Cardiac septum (tissue), 1 donor: ENCODE data around the gene CPNE4. TPM values are rescaled to one million over a fixed set of nuclear protein-coding genes. Genes with fewer than 3 reads are reported as not detected.

Source experiments
- DNase-seq: peaks from one replicate; pipeline ENCODE4 v3.0.0-alpha.2; 2020; ENCODE audit warnings: low spot score
- intact Hi-C: fragments of 100-400 bp; cut with DNase I; formaldehyde crosslinking; loops from one replicate; pipeline ENCODE4 v1.14.0; 2022
- total RNA-seq: library from RNA; stranded (reverse); fragmentation: NEBNext Ultra II Directional; extraction: Animal tissue kit (Norgen Biotek cat#: 25700); gene quantifications from one replicate; pipeline ENCODE4 v1.2.1, GENCODE V29; 2021
- donor health status: DM: no; HTN: no; CAD: no.

Gene CPNE4
- total RNA-seq, 1 donor from 2014 or later: 7.4 TPM

DNA sequence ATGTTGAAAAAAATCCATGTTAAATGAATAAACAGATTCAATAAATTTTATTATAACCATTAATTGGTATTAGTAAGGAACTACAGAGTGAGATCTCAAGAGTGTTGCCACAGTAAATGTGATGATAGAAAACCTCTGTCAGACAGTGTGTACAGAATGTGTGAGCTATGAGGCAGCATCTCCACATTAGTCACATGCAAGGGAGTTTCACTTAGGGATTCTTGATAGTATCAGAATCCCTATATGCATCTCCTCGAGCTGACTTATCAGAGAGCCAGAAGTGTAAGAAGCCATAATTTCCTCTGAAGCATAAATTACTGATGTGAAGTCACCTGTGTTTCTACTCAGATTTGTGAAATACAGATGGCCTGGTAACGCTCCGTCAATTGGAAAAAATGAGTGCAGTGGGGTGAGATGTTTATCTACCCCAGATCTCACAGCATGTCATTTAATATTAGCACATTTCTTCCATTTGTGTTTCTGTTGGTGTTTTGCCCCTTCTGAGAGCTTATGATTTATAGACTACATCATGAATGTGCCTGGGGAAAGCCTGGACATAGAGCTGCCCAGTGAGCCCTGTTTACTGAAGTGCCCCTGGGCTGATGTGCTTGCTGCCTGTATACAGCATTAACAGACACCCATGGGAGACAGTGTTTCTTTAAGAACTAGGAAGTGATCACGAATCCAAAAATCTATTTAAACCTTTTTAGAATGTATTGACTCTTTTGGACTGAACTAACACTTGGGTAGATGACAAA lies 262.4 kb downstream of the CPNE4 start:
- no peak for DNase-seq
- intact Hi-C loops: loop anchor here (10.0 kb wide), 1 partner anchor 172 kb away; no protein-coding TSS in a partner anchor

DNA sequence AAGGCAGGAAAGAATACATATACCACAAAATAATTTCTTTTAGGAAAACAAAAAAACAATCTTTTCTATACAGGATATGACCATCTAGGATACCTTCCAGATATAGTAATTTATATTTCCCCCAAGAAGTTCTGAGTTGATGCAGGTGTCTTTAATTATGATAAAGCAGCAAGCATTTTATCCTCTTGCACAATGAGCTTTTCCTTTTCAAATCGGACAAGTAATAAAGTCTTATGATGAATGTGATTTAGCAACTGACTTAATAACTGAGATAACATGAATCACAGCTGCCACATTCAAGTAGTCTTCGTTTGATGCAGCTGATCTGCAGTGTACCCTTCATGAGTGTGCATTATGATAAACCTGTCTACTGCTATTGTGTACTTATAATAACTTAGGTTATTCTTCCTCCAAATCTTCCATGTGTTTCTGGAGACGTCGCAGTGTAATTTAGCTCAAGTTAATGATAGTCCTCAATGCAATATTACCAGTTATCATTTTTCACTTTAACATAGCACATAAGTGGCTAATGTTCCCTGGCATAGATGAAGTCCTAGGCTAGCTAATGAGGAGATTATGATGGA lies 271.7 kb downstream of the CPNE4 start:
- no peak for DNase-seq

DNA sequence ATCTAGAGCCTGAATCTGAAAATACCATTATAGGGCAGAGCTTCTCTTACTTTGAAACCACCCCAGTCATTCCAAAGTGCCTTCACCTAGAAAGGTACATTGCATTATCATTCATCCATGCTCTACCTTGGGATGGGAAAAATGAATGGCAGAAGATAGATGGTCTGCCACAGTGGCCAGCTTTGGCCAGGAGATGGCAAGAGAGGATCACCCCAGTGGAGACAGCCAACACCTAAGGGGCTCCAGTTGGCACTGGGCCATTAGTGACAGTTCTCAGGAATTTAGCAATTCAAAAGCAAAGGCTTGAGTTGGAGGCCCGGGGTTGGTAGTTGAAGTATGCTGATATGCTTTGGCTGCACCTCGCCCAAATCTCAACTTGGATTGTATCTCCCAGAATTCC lies 278.4 kb downstream of the CPNE4 start:
- no peak for DNase-seq
- intact Hi-C loops: no loop called here

More for the DNA sequence above, 271.7 kb downstream of the CPNE4 start:
- intact Hi-C loops: no loop called here

DNA sequence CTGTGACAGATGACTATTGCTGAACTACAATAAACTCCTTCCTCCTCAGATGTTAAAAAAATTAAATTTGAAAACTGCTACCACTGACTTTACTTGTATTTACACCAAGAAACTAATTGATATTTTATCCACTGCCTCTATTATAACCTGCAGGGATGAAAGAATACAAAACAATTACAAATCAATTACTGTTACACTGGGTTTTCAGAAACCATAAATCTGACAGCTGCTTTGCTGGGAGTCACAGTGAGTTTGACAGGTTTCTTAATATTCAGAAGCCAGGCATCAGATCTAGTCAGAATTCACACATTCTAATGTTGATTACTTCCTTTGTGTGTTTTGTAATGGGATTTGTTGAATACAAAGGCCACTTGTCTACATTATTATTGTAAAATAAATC lies 279.4 kb downstream of the CPNE4 start:
- no peak for DNase-seq
- intact Hi-C loops: no loop called here

DNA sequence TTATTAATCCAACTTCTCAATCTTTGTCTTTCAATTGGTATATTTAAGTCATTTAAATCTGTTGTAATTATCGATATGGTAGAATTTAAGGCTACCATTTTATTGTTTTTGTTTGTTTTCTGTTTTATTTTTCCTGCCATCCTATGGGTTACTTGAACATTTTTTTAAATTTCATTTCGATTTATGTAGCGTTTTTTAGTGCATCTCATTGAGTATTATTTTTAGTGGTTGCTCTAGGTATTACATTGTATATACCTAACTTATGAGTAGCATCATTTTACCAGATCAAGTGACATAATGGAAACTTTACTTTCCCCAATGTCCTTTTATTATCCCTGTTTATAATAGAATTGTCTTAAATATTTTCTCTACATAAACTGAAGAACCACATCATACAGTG lies 284.6 kb downstream of the CPNE4 start:
- intact Hi-C loops: no loop called here

DNA sequence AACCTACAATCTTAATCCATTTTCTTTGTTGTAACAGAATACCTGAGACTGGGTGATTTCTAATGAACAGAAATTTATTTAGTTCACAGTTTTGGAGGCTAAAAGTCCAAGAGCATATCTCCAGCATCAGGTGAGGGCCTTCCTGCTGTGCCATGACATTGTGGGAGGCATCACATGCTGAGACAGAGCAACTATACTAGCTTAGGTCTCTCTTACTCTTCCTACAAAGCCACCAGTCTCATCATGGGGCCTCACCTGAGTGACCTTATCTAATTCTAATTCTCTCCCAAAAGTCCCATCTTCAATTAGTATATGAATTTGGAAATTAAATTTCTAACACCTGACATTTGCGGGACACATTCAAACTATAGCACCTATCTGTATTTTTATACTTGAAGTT lies 285.0 kb downstream of the CPNE4 start:
- DNase-seq: no peak
- intact Hi-C loops: no loop called here

More for the DNA sequence above, 284.6 kb downstream of the CPNE4 start:
- DNase-seq: no peak

DNA sequence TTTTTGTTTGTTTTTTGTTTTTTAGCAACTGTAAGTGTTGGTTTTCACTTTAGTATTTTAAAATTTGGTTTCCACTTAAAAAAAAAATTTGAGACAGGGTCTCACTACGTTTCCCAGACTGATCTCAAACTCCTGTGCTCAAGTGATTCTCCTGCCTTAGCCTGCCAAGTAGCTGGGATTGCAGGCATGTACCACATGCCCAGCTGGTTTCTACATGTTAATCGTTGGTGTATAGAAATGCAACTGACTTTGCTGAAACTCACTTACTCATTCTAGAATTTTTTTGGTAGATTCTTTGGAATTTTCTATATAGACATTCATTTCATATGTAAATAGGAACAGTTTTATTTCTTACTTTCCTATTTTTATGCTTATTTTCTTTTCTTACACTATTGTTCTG lies 287.3 kb downstream of the CPNE4 start:
- intact Hi-C loops: no loop called here
- no peak for DNase-seq

DNA sequence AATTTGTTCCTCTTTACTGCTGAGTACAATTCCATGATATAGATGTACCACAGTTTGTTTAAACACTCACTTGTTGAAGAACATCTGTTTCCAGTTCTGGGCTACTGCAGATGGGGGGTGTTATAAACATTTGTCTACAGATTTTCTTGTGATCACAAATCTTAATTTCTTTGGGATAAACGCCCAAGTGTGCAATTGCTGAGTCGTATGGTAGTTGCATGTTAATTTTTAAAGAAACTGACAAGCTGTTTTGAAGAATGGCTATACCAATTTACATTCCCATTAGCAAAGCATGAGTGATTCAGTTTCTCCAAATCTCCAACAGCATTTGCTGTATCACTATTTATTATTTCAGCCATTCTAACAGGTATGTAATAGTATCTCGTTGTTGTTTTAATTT lies 290.0 kb downstream of the CPNE4 start:
- intact Hi-C loops: no loop called here
- no peak for DNase-seq

DNA sequence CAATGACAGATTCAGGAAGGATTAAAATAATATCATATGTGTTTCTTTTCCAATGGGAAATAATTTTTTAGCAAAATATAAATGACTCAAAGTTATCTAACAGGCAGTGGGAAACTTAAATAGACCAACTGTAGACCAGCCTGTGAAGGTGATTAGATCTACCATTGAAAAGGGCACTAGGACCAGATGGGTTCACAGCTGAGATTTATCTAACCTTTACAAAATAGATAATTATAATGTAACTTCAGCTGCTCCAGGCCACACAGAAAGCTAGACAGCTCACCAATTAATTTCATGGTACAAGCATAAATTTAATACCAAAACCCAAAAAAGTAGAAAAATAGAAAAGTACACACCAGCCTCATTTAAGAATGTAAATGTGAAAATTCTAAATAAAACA lies 291.7 kb downstream of the CPNE4 start:
- intact Hi-C loops: no loop called here
- DNase-seq: no peak

DNA sequence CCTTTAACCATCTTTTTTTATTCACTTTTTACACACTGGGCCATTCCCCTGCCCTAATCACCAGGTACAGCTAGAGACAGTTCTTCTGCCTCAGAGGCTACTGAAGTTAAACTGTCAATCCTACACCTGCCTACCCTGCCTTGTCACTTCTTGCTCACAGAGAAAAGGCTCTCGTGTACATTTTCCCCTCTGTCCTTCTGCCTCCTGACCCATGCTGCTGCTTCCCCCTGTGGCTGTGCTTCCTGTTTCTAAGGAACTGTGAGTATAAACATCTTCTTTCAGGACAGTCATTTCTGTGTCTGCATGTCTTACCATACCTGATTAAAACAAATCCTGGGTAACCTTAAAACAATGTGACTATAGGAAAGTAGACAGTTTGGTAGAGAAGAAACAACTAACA lies 295.6 kb downstream of the CPNE4 start:
- no peak for DNase-seq
- intact Hi-C loops: no loop called here

DNA sequence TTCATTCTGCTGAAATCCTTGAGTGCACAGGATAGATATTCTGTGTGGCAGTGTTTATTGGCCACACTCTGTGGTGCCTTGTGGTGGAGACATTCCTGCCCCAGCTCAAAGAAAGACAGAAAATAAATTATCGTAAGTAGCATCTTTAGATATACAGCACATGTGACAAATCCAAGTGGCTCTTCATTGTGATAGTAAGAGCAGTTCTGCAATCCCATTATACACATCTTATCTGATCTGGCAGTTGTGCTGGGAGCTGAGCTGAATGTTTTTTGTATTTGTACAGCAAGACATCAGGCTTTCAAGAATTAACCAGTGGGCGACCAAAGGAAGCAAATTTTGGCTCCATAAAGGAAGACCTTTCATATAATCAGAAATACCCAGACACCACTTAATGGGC lies 296.7 kb downstream of the CPNE4 start:
- no peak for DNase-seq
- intact Hi-C loops: no loop called here

DNA sequence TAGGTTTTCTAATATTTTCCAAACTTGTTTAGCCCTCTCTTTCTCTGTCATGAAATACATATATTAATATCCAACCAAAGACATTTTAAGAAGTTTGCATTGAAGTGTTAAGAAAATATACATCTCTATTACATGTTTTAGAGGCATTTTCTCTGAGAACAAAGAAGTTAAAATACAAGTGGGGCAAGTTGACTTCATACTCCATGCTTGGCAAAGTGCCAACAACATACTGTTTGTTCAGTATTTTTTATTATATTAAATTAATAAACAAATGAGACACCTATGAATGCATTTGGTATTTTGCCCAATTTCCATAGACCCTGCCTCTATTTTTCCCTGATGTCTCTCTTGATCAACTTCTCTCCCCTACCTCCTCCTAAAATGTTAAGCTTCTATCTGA lies 299.3 kb downstream of the CPNE4 start:
- no peak for DNase-seq
- intact Hi-C loops: no loop called here

DNA sequence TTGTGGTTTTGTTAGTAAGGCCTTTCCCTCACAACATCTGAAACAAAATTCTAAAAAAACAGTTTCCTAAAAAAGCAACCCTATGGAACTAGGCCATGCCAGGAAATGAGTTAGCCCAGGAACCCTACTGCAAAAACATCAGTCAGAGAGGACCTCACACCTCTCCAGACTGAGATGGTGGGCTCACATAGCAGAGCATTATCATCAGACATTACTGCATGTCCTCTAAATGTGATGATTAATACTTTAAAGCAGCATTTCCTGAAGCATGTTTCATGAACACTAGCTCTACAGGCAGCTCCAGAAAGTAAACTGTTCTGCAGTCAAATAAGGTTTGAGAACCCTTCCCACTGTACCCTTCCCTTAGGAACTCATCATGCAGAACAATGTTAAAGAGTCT lies 299.7 kb downstream of the CPNE4 start:
- DNase-seq: no peak
- intact Hi-C loops: no loop called here

DNA sequence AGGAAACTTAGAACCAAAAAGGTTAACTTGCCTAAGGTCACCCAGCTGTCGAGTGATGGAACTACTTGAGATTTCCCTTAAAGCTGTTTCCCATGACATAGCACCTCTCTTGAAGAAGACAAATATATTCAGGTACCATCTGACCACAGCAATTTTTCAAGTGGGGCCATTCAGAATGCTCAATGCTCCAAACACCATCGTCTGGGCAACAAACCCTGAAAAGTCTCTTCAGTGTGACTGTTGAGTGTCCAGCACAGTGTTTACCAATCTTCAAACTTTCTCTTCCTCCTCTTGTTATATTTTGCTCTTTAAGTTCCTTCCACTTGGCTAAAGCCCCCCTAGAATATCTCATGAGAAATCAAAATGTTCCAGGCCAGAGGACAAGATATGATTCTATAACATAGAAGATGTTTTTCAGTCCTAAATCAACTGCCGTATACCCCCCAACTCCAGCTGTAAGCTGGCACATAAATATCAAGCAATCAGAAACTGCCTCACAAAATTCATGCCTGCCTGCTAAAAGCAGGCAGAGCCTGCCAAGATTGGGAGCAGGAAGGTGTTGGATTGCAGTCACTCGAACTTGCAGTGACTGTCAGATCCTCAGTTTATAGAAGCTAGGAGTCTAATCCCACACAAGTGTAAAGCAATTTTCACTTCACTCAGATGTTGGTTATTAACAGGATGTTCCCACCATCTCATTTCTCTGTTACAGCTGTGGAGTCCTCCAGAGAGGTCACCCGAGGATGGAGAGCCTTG lies 301.6 kb downstream of the CPNE4 start:
- intact Hi-C loops: no loop called here
- no peak for DNase-seq

DNA sequence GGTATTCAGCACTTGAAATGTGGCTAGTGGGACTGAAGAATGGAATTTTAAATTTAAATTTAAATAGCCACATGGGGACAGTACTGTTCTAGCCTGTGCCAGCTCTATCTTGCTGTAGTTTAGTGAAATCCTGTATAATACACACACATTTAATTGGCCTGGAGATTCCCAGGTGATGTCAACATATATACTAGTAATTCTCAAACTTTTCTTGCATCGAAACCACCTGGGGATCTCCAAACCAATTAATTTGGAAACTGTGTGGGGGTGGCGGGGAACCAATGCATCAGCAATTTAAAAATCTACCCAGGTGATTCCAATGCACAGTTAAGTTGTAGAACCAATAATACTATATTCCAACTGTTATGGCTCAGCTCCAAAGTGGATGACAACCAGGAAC lies 303.1 kb downstream of the CPNE4 start:
- DNase-seq: no peak

DNA sequence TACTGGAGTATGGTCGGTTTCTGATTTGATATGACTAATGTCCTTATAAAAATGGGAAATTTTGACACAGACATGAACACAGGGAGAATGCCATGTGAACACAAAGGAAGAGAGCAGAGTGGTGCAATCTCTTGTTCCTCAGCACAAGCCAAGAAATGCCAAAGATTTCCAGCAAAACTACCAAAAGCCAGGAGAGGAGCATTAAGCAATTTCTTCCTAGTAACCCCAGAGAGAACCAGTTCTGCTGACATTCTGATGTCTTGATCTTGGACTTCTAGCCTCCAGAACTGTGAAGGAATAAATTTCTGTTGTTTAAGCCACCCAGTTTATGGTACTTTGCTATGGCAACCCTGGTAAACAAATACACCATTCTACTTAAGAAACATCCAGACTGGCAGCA lies 304.2 kb downstream of the CPNE4 start:
- DNase-seq: no peak
- intact Hi-C loops: no loop called here

More for the DNA sequence above, 303.1 kb downstream of the CPNE4 start:
- intact Hi-C loops: no loop called here

DNA sequence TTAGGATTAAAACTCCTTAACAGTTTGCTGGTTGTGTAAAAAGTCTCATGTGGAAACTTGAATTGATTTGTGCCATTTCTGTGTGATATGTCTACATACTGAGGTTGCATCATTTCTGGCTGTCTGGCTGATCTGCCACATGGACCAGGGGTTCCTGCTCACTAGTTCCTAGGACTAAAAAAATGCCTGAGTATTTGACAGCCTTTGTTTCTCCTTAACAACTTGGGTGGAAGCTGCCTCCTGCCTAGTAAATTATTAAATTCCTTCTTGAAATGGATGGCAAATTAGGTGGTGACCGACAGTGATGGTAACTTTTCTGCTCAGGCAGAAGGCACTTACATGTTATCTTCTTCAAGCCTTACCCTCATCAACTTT lies 305.2 kb downstream of the CPNE4 start:
- intact Hi-C loops: no loop called here
- DNase-seq: no peak

DNA sequence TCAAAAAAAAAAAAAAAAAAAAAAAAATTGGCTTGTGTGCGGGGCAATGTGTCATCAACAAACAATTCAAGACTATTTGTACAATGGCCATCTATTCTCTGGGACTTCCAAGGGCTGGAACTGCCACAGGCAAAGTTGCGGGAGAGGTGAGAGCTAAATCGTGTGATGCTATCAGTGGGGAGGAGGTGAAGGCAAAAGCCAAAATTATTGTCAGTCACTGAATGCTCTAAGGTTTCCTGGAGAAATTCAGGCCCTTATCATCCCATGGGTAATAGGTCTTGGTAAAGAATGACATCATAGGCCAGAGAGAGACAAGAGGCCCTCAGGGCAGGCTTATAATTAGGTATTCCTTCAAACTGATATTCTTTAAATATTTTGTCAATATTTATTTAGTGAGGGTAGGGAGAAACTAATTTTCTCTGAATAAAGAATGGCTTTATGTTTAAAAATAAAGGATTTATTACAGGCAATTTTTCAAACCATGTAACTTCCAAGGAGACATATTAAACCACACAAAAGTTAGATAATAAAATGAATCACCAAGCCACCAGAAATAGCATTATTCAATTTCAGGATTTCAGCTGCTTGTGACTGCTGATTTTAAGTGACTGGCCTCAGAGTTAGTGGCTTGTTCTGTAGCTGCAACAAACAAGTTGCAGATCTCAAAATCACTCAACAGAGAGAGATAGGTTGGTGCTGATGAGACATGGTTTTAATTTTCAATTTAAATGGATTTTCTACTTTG lies 305.7 kb downstream of the CPNE4 start:
- DNase-seq: no peak
- intact Hi-C loops: no loop called here

DNA sequence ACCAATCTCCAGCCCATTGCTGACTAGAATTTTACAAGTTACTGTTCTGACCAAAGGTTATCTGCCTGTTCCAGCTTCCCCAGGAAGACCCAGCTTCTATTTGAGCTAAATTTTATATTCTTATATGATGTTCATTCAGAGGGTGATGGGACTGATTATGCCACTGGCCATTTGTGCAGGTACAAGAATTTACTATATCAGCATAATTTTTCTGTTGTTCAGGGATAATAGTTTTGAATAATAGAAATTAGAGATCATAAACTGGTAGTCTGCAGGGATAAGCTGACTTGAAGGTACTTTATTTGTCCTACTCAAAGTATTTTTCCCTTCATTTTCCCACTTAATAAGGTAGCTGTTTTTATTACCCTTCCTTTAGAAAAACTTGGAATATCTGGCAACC lies 309.4 kb downstream of the CPNE4 start:
- intact Hi-C loops: no loop called here
- DNase-seq: no peak

DNA sequence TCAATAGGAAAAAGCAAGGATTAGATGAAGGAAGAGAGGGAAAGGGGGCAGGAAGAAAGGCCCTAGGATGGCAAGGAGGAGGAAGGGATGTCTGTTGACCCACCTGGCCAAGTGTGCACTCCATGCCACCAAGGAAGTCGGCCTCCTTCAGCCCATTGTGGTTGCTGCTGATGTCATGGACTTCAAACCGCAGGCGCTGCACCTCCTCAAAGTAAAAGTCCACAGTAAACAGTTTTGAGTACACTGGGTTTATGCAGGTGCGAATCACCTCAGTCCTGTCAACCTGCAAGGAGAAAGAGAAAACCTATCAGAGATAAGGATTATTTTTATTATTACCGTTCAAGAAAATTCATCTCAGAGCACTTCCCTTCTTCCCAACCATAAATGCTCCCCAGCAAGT lies 311.5 kb downstream of the CPNE4 start:
- no peak for DNase-seq
- intact Hi-C loops: no loop called here
